Stimulated activated naive B cell treated with anti-CD40 and anti-IgM and Interleukin-4, amounts not matched to agents 10 μg/mL and 1 μg/mL and 100 μg/mL, for 72 hours (primary cell): ENCODE results near the gene SPAG9.

Experiments used
- ATAC-seq, 2 donors: fragments of 150-1000 bp; cut with Tn5 transposase; replicated peaks; 2 replicates each; pipeline ENCODE4 v1.10.0; 2021; ENCODE audit warnings: moderate library complexity in 1 of 2
- DNase-seq: peaks from one replicate; pipeline ENCODE4 v3.0.0; 2021
- H3K27ac Mint-ChIP-seq: one replicate; pipeline ENCODE4 v1.8.0; 2022; ENCODE audit warnings: mild to moderate bottlenecking, mixed read lengths
- H3K27me3 Mint-ChIP-seq, 2 donors: one replicate each; pipeline ENCODE4 v1.8.0; 2022; ENCODE audit warnings: mixed read lengths in 2 of 2
- H3K36me3 Mint-ChIP-seq, 2 donors: one replicate each; pipeline ENCODE4 v1.8.0; 2022; ENCODE audit warnings: mixed read lengths in 2 of 2, mild to moderate bottlenecking in 1 of 2
- H3K4me1 Mint-ChIP-seq, 2 donors: one replicate each; pipeline ENCODE4 v1.8.0; 2022; ENCODE audit warnings: mixed read lengths in 2 of 2, mild to moderate bottlenecking in 1 of 2
- H3K4me3 Mint-ChIP-seq, 2 donors: one replicate each; pipeline ENCODE4 v1.8.0; 2022; ENCODE audit warnings: mild to moderate bottlenecking in 2 of 2, mixed read lengths in 2 of 2, moderate library complexity in 1 of 2
- H3K9me3 Mint-ChIP-seq, 2 donors: one replicate each; pipeline ENCODE4 v1.8.0; 2022; ENCODE audit warnings: mixed read lengths in 2 of 2, mild to moderate bottlenecking in 1 of 2

SPAG9 gene

GRCh38 chr17:51029142-51029541 is 91.5 kb downstream of the SPAG9 start:
- Mint-ChIP-seq H3K27ac (no peak overlapping the region), H3K4me1 (peaks cover 9 to 27% of the 10 kb centered on the region in 2 donors), H3K36me3 (peaks cover 12 to 13% of the 10 kb centered on the region in 2 donors), H3K4me3 (no peak overlapping the region), H3K9me3 (no peaks in the 10 kb centered on the region), H3K27me3 (no peaks in the 10 kb centered on the region)
- ATAC-seq = peak; percentile 42 to 57
- DNase-seq = no peak

- H3K27me3 Mint-ChIP-seq = no peaks in the 10 kb centered on the region
- DNase-seq = no peak
- peaks cover 9 to 25% of the 10 kb centered on the region in 2 donors for H3K4me1 Mint-ChIP-seq
- H3K27ac Mint-ChIP-seq = peak overlapping the region; percentile 47
- peaks cover 12 to 13% of the 10 kb centered on the region in 2 donors for H3K36me3 Mint-ChIP-seq
- H3K4me3 Mint-ChIP-seq = no peak overlapping the region
- peak in 1 of 2 donors; percentile 34 for ATAC-seq
- H3K9me3 Mint-ChIP-seq = no peaks in the 10 kb centered on the region
Measured at GRCh38 chr17:51028176-51028863, 92.3 kb downstream of the SPAG9 start.

GRCh38 chr17:51018541-51018940 is 102.1 kb downstream of the SPAG9 start:
- DNase-seq (no peak), ATAC-seq (no peak)
- H3K27me3 Mint-ChIP-seq = no peaks in the 10 kb centered on the region
- H3K27ac Mint-ChIP-seq = no peak overlapping the region
- peaks cover 16 to 19% of the 10 kb centered on the region in 2 donors for H3K36me3 Mint-ChIP-seq
- H3K9me3 Mint-ChIP-seq = no peaks in the 10 kb centered on the region
- H3K4me3 Mint-ChIP-seq = no peak overlapping the region
- H3K4me1 Mint-ChIP-seq = peaks cover 0 to 6% of the 10 kb centered on the region in 2 donors

GRCh38 chr17:51017270-51017669 is 103.4 kb downstream of the SPAG9 start:
- no peak for DNase-seq
- ATAC-seq = no peak

GRCh38 chr17:51016099-51016498 is 104.6 kb downstream of the SPAG9 start:
- no peak for DNase-seq
- Mint-ChIP-seq H3K4me3 (no peak overlapping the region), H3K36me3 (peaks cover 16 to 19% of the 10 kb centered on the region in 2 donors), H3K27me3 (no peaks in the 10 kb centered on the region), H3K9me3 (no peaks in the 10 kb centered on the region), H3K4me1 (peaks cover 0 to 6% of the 10 kb centered on the region in 2 donors), H3K27ac (no peak overlapping the region)
- ATAC-seq = no peak

More at GRCh38 chr17:51017270-51017669, 103.4 kb downstream of the SPAG9 start:
- peaks cover 0 to 6% of the 10 kb centered on the region in 2 donors for H3K4me1 Mint-ChIP-seq
- H3K27me3 Mint-ChIP-seq = no peaks in the 10 kb centered on the region
- H3K27ac Mint-ChIP-seq = no peak overlapping the region
- no peak overlapping the region for H3K4me3 Mint-ChIP-seq
- peaks cover 16 to 19% of the 10 kb centered on the region in 2 donors for H3K36me3 Mint-ChIP-seq
- H3K9me3 Mint-ChIP-seq = no peaks in the 10 kb centered on the region

- Mint-ChIP-seq H3K27ac (no peak overlapping the region), H3K36me3 (peaks cover 23 to 26% of the 10 kb centered on the region in 2 donors), H3K4me1 (peaks cover 0 to 6% of the 10 kb centered on the region in 2 donors), H3K9me3 (no peaks in the 10 kb centered on the region), H3K27me3 (no peaks in the 10 kb centered on the region), H3K4me3 (no peak overlapping the region)
- ATAC-seq = no peak
- no peak for DNase-seq
Measured at GRCh38 chr17:51015145-51015558, 105.5 kb downstream of the SPAG9 start.

- Mint-ChIP-seq H3K4me1 (peaks cover 0 to 6% of the 10 kb centered on the region in 2 donors), H3K36me3 (peaks cover 21 to 25% of the 10 kb centered on the region in 2 donors), H3K27ac (no peak overlapping the region), H3K9me3 (no peaks in the 10 kb centered on the region), H3K27me3 (no peaks in the 10 kb centered on the region), H3K4me3 (no peak overlapping the region)
- ATAC-seq (no peak), DNase-seq (no peak)
Measured at GRCh38 chr17:51014129-51014528, 106.5 kb downstream of the SPAG9 start.

GRCh38 chr17:51013322-51013721 is 107.3 kb downstream of the SPAG9 start:
- no peak overlapping the region for H3K27ac Mint-ChIP-seq
- ATAC-seq = no peak
- no peaks in the 10 kb centered on the region for H3K27me3 Mint-ChIP-seq
- no peaks in the 10 kb centered on the region for H3K9me3 Mint-ChIP-seq
- peaks cover 0 to 6% of the 10 kb centered on the region in 2 donors for H3K4me1 Mint-ChIP-seq
- peaks cover 21 to 25% of the 10 kb centered on the region in 2 donors for H3K36me3 Mint-ChIP-seq
- no peak for DNase-seq
- no peak overlapping the region for H3K4me3 Mint-ChIP-seq

GRCh38 chr17:51012538-51012937 is 108.1 kb downstream of the SPAG9 start:
- Mint-ChIP-seq H3K9me3 (no peaks in the 10 kb centered on the region), H3K4me1 (peaks cover 0 to 6% of the 10 kb centered on the region in 2 donors), H3K27ac (no peak overlapping the region), H3K36me3 (peaks cover 23 to 28% of the 10 kb centered on the region in 2 donors), H3K4me3 (no peak overlapping the region), H3K27me3 (no peaks in the 10 kb centered on the region)
- no peak for ATAC-seq
- no peak for DNase-seq

GRCh38 chr17:51010173-51010675 is 110.4 kb downstream of the SPAG9 start:
- Mint-ChIP-seq H3K27me3 (no peaks in the 10 kb centered on the region), H3K4me3 (no peak overlapping the region), H3K4me1 (peaks cover 0 to 6% of the 10 kb centered on the region in 2 donors), H3K36me3 (peaks cover 18 to 23% of the 10 kb centered on the region in 2 donors), H3K27ac (no peak overlapping the region), H3K9me3 (no peaks in the 10 kb centered on the region)
- DNase-seq (no peak), ATAC-seq (no peak)

- H3K4me3 Mint-ChIP-seq = no peak overlapping the region
- DNase-seq = no peak
- H3K27me3 Mint-ChIP-seq = no peaks in the 10 kb centered on the region
- ATAC-seq = no peak
- H3K27ac Mint-ChIP-seq = no peak overlapping the region
- no peaks in the 10 kb centered on the region for H3K9me3 Mint-ChIP-seq
- no peaks in the 10 kb centered on the region for H3K4me1 Mint-ChIP-seq
- H3K36me3 Mint-ChIP-seq = peaks cover 21 to 23% of the 10 kb centered on the region in 2 donors
Measured at GRCh38 chr17:51006601-51007000, 114.1 kb downstream of the SPAG9 start.

- Mint-ChIP-seq H3K36me3 (peaks cover 20 to 26% of the 10 kb centered on the region in 2 donors), H3K9me3 (no peaks in the 10 kb centered on the region), H3K4me3 (no peak overlapping the region), H3K27ac (no peak overlapping the region), H3K27me3 (no peaks in the 10 kb centered on the region), H3K4me1 (no peaks in the 10 kb centered on the region)
- DNase-seq (no peak), ATAC-seq (no peak)
Measured at GRCh38 chr17:51005768-51006167, 114.9 kb downstream of the SPAG9 start.

- DNase-seq (no peak), ATAC-seq (no peak)
- H3K36me3 Mint-ChIP-seq = peaks cover 13 to 18% of the 10 kb centered on the region in 2 donors
- no peak overlapping the region for H3K4me3 Mint-ChIP-seq
- no peaks in the 10 kb centered on the region for H3K9me3 Mint-ChIP-seq
- no peaks in the 10 kb centered on the region for H3K4me1 Mint-ChIP-seq
- no peak overlapping the region for H3K27ac Mint-ChIP-seq
- no peaks in the 10 kb centered on the region for H3K27me3 Mint-ChIP-seq
Measured at GRCh38 chr17:51004249-51004648, 116.4 kb downstream of the SPAG9 start.

GRCh38 chr17:51000835-51001638 is 119.6 kb downstream of the SPAG9 start:
- Mint-ChIP-seq H3K27me3 (no peaks in the 10 kb centered on the region), H3K27ac (no peak overlapping the region), H3K4me3 (no peak overlapping the region), H3K4me1 (no peaks in the 10 kb centered on the region), H3K9me3 (no peaks in the 10 kb centered on the region), H3K36me3 (peaks cover 11 to 21% of the 10 kb centered on the region in 2 donors)
- DNase-seq (no peak), ATAC-seq (peak; percentile 77 to 79)
